ENCODE measurements around the gene POP4.

GRCh38 chr19:29566496-29567054 is 39.5 kb upstream of the POP4 start:
- TF ChIP-seq POLR2A (IDR thresholded peaks at IDR 0.05) (no peak), CTCF (IDR thresholded peaks at IDR 0.05) (no peak), EP300 (IDR thresholded peaks at IDR 0.05) (no peak)

Data from upper lobe of left lung (tissue), 4 donors.